ENCODE measurements around the gene IQSEC3.

The IQSEC3 gene

GRCh38 chr12:143964-144649 is 77.5 kb downstream of the IQSEC3 start:
- POLR2A ChIA-PET: no interaction called here
- no peak for DNase-seq (ENCODE audit: extremely low spot score)
- TF ChIP-seq FOXA1 (IDR thresholded peaks at IDR 0.05) (no peak), ELF4 (IDR thresholded peaks at IDR 0.05) (no peak), SP1 (IDR thresholded peaks at IDR 0.05) (no peak), ZNF384 (IDR thresholded peaks at IDR 0.05) (no peak), FOXM1 (IDR thresholded peaks at IDR 0.05; ENCODE audit: borderline replicate concordance) (no peak), FOXK2 (IDR thresholded peaks at IDR 0.05) (no peak), NFRKB (IDR thresholded peaks at IDR 0.05) (no peak), SUZ12 (IDR thresholded peaks at IDR 0.05) (no peak), BHLHE40 (IDR thresholded peaks at IDR 0.05; ENCODE audit: borderline replicate concordance) (no peak), HDGF (IDR thresholded peaks at IDR 0.05; ENCODE audit: borderline replicate concordance) (no peak), CTBP1 (IDR thresholded peaks at IDR 0.05; ENCODE audit: borderline replicate concordance) (no peak), ARNT (IDR thresholded peaks at IDR 0.05) (no peak), TARDBP (IDR thresholded peaks at IDR 0.05) (no peak), LEF1 (IDR thresholded peaks at IDR 0.05; ENCODE audit: borderline replicate concordance) (no peak), L3MBTL2 (conservative IDR thresholded peaks at IDR 0.05) (no peak), PKNOX1 (IDR thresholded peaks at IDR 0.05) (no peak)
- CTCF ChIA-PET: interaction anchor here (1.3 kb wide), 1 partner anchor 22 kb away, joined by 3 read pairs; no protein-coding TSS in a partner anchor

- ChIA-PET POLR2A (interaction anchor here (1.8 kb wide), 1 partner anchor 12 kb away, joined by 5 read pairs; no protein-coding TSS in a partner anchor), CTCF (interaction anchor here (1.0 to 1.3 kb wide), 2 partner anchors 23 to 27 kb away, joined by 3 to 5 read pairs; no protein-coding TSS in a partner anchor)
- DNase-seq (ENCODE audit: extremely low spot score): no peak
- no peak for TF ChIP-seq BHLHE40 (IDR thresholded peaks at IDR 0.05; ENCODE audit: borderline replicate concordance)
- TF ChIP-seq ARNT (IDR thresholded peaks at IDR 0.05): no peak
- no peak for TF ChIP-seq SP1 (IDR thresholded peaks at IDR 0.05)
- no peak for TF ChIP-seq SUZ12 (IDR thresholded peaks at IDR 0.05)
- TF ChIP-seq TARDBP (IDR thresholded peaks at IDR 0.05): no peak
- no peak for TF ChIP-seq HDGF (IDR thresholded peaks at IDR 0.05; ENCODE audit: borderline replicate concordance)
- TF ChIP-seq ELF4 (IDR thresholded peaks at IDR 0.05): no peak
- TF ChIP-seq FOXM1 (IDR thresholded peaks at IDR 0.05; ENCODE audit: borderline replicate concordance): no peak
- TF ChIP-seq NFRKB (IDR thresholded peaks at IDR 0.05): no peak
- TF ChIP-seq CTBP1 (IDR thresholded peaks at IDR 0.05; ENCODE audit: borderline replicate concordance): no peak
- TF ChIP-seq L3MBTL2 (conservative IDR thresholded peaks at IDR 0.05): no peak
- TF ChIP-seq PKNOX1 (IDR thresholded peaks at IDR 0.05): no peak
- TF ChIP-seq ZNF384 (IDR thresholded peaks at IDR 0.05): no peak
- TF ChIP-seq LEF1 (IDR thresholded peaks at IDR 0.05; ENCODE audit: borderline replicate concordance): no peak
- no peak for TF ChIP-seq FOXK2 (IDR thresholded peaks at IDR 0.05)
- no peak for TF ChIP-seq FOXA1 (IDR thresholded peaks at IDR 0.05)
Measured at GRCh38 chr12:144650-145284, 78.2 kb downstream of the IQSEC3 start.

GRCh38 chr12:145369-145960 is 78.9 kb downstream of the IQSEC3 start:
- CTCF ChIA-PET: interaction anchor here (1.0 to 1.3 kb wide), 2 partner anchors 23 to 26 kb away, joined by 3 to 5 read pairs; no protein-coding TSS in a partner anchor
- POLR2A ChIA-PET: interaction anchor here (1.8 kb wide), 1 partner anchor 12 kb away, joined by 5 read pairs; no protein-coding TSS in a partner anchor
- TF ChIP-seq NFRKB (IDR thresholded peaks at IDR 0.05) (no peak), ELF4 (IDR thresholded peaks at IDR 0.05) (no peak), TARDBP (IDR thresholded peaks at IDR 0.05) (no peak), FOXK2 (IDR thresholded peaks at IDR 0.05) (no peak), FOXM1 (IDR thresholded peaks at IDR 0.05; ENCODE audit: borderline replicate concordance) (no peak), FOXA1 (IDR thresholded peaks at IDR 0.05) (no peak)
- DNase-seq (ENCODE audit: extremely low spot score): no peak

GRCh38 chr12:147242-147641 is 80.7 kb downstream of the IQSEC3 start:
- no peak for DNase-seq (ENCODE audit: extremely low spot score)
- ChIA-PET POLR2A (no interaction called here), CTCF (no interaction called here)
- TF ChIP-seq LEF1 (IDR thresholded peaks at IDR 0.05; ENCODE audit: borderline replicate concordance) (no peak), SP1 (IDR thresholded peaks at IDR 0.05) (no peak), FOXA1 (IDR thresholded peaks at IDR 0.05) (no peak), PKNOX1 (IDR thresholded peaks at IDR 0.05) (no peak), FOXM1 (IDR thresholded peaks at IDR 0.05; ENCODE audit: borderline replicate concordance) (no peak), BHLHE40 (IDR thresholded peaks at IDR 0.05; ENCODE audit: borderline replicate concordance) (no peak), ELF4 (IDR thresholded peaks at IDR 0.05) (no peak), CTBP1 (IDR thresholded peaks at IDR 0.05; ENCODE audit: borderline replicate concordance) (no peak), HDGF (IDR thresholded peaks at IDR 0.05; ENCODE audit: borderline replicate concordance) (no peak), SUZ12 (IDR thresholded peaks at IDR 0.05) (no peak), TARDBP (IDR thresholded peaks at IDR 0.05) (no peak), FOXK2 (IDR thresholded peaks at IDR 0.05) (no peak), ZNF384 (IDR thresholded peaks at IDR 0.05) (no peak), ARNT (IDR thresholded peaks at IDR 0.05) (no peak), L3MBTL2 (conservative IDR thresholded peaks at IDR 0.05) (no peak), NFRKB (IDR thresholded peaks at IDR 0.05) (no peak)

GRCh38 chr12:148676-149416 is 82.3 kb downstream of the IQSEC3 start:
- ChIA-PET POLR2A (no interaction called here), CTCF (no interaction called here)
- TF ChIP-seq BHLHE40 (IDR thresholded peaks at IDR 0.05; ENCODE audit: borderline replicate concordance) (no peak), LEF1 (IDR thresholded peaks at IDR 0.05; ENCODE audit: borderline replicate concordance) (no peak), ARNT (IDR thresholded peaks at IDR 0.05) (no peak), FOXK2 (IDR thresholded peaks at IDR 0.05) (no peak), FOXA1 (IDR thresholded peaks at IDR 0.05) (no peak), ELF4 (IDR thresholded peaks at IDR 0.05) (no peak)
- no peak for DNase-seq (ENCODE audit: extremely low spot score)
